ENCODE measurements around the gene S100G.
"Not testable (repeated sequence)": the region's sequence is repeated elsewhere in the genome, so short reads cannot be mapped to it uniquely, and the experiment has no call there.

The S100G gene

DNA sequence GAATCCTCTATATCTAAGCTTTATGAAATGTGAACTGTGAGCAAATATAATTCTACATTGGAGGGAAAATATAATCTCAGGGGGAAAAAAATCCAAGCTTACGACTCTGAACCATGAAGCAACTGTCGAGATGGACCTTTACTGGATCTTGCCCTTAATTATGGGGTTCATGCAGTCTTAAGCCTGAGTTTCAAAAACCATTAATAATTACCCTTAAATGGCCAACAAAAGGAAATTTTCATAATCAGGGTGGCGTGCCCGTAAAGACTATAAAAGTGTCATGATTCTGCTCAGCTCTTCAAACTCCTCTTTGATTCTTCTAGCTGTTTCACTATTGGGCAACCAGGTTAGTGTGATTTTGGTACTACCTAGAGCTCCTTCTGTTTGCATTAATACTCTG is at the start of gene S100G:
S100G (plus strand) TSS at position 301 of the 400 bp plus-strand sequence. CDS start 849 bp downstream, outside the sequence.
- no peak for DNase-seq

- no peak for DNase-seq
These were observed 48.1 kb upstream of the S100G start for GRCh38 chrX:16601885-16602284.

GRCh38 chrX:16603235-16603634 is 46.7 kb upstream of the S100G start:
- not testable (repeated sequence) for DNase-seq

DNA sequence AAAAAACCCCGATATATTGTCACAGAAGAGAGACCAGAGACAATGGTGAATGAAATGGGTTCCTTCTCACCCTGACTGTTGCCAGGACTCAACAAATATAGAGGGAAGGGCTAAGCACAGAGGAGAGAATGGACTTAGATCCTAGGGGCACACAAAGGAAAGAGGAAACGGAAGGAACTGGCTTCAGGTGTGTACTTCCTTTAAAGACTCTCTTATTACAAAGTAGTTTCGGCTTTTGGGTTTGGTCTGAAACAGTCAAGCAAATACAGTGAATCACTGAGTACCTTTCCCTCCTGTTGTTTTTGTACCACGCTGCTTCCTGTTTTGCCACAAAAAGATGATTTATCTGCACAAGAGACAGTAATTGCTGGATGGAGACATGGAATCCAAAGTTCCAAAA is 46.1 kb upstream of the S100G start:
- no peak for DNase-seq

DNA sequence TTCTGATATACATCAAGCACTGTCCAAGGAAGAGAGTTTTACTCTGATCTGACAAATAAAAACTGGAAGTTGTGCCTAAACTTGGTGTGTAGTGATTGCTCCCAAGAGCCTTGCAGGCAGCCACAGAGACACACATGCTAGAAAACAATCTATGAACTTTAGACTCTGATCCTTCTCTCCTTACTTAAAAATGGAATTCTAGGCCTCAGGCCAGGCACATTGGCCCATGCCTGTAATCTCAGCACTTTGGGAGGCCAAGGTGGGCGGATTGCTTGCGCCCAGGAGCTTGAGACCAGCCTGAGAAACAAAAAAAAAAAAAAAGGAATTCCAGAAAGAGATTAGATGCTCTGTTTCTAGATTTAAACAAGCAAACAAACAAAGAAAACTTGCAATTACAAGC is 45.6 kb upstream of the S100G start:
- DNase-seq = no peak

- DNase-seq = no peak
These were observed 43.7 kb upstream of the S100G start for GRCh38 chrX:16606142-16606720.

DNA sequence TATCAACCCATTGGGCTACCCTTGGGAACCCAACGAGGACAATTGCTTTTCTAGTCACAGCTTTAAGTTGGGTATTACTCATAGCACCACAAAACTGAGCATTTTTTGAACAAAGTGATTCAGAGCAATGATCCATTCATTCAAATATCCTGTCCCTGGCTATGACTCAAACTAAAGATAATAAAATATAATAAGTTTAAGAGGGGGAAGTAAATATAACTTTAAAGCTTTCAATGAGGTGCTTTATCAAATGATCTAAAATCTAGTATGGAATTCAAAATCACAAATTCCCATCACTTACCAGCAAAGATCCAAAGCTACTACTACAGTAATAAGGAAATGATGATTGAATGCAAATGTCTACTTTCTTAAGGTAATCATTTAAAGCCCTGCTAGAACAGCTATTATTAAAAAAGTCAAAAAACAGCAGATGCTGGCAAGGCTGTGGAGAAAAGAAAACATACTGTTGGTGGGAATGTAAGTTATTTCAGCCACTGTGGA is 39.8 kb upstream of the S100G start:
- DNase-seq = no peak

DNA sequence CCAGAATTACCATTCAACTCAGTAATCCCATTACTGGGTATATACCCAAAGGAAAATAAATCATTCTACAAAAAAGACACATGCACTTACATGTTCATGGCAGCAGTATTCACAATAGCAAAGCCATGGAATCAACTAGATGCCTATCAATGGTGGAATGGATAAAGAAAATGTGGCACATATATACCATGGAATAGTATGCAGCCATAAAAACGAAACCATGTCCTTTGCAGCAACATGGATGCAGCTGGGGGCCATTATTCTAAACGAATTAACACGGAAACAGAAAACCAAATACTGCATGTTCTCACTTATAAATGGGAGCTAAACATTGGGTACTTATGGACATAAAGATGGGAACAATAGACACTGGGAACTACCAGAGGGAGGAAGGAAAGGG is 39.3 kb upstream of the S100G start:
- DNase-seq = not testable (repeated sequence)

DNA sequence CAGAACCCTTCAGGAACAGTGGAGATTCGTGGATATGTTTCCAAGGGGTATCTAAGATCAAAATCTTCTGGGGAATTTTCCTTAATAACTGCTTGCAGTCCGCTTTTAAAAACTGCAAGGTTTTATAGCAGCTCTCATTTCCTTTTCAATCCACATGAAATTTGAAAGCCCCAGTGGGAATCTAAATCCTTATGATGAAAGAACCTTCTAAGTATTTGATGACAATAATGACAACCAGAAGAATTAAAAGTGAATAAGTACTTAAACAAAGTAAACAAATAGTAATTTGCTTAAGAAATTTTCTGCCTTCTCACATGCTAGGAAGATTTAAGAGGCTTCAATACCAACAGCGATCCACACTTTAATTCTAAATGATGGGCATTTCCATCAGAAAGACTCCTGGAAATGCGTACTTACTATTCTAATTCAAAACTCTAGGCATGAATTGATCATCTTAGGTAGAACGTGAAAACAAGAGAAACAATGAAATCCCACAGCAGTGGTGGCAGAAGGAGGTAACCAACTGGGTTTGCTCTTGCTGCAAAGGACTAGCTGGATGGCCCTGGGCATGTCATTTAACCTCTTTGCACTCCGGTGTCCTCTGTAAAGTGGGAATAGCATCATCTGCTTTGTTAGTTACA is 37.6 kb upstream of the S100G start:
- DNase-seq = no peak

GRCh38 chrX:16617382-16617781 is 32.6 kb upstream of the S100G start:
- DNase-seq = no peak

DNA sequence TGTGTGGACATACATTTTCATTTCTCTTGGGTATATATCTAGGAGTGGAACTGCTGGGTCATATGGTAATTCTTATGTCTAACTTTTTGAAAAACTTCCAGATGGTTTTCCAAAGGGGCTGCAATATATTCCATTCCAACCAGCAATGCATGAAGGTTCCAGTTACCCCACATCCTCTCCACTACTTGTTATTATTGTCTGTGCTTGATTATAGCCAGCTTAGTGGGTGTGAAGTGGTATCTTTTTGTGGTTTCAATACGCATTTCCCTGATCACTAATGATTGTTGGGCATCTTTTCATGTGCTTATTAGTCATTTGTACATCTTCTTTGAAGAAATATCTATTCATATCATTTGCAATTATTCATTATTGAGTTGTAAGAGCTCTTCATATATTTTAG is 31.5 kb upstream of the S100G start:
- DNase-seq = no peak

GRCh38 chrX:16619024-16619423 is 30.9 kb upstream of the S100G start:
- DNase-seq = no peak

GRCh38 chrX:16628511-16628910 is 21.4 kb upstream of the S100G start:
- not testable (repeated sequence) for DNase-seq

DNA sequence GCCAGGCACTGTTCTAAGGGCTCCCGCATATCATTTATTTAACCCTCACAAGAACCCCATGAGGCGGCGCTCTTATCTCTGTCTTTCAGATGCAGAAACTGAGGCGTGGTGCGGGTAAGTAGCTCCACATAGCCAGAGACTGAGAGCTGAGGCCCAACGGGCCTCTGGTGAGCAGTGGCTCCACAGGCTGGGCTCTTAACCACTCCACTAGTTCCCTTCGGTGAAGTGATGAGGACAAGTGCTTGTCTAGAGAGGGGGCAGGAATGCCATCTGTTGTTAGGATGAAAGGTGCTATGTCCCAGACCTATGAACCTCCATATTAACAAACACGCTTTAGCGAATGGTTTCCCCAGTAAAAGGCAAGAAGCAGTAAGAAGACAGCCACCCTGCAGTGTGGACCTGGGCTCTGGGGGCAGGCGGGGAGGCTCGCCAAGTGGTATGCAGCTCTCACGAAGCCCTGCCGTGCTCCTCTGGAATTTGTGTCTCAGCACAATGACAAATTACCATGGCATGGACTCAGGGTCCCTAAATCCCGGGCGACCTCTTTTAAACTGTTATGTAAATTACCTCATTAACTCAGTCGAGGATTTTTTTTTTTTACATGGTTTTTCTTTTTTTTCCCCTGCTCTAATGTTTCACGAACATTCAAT is 20.9 kb upstream of the S100G start:
- DNase-seq = no peak

DNA sequence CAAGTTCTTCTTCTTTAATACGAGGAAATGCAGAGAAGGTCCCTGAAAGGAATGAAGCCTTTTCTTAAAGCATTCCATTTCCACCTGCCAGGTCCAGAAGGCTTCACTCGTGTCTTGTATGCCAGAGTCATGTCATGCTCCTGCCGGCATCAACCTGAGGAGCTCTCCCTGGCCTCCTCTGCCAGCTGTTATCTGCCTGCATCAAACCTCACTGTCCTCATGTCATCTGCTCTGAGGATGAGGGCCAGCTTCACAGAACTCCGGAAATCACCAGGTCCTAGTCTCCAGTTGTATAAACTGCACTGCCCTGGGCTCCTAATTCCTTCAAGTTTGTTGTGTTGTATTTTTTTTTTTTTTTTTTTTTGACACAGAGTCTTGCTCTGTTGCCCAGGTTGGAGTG is 20.0 kb upstream of the S100G start:
- DNase-seq = no peak

GRCh38 chrX:16633754-16634153 is 16.2 kb upstream of the S100G start:
- DNase-seq = no peak

- no peak for DNase-seq
These were observed 14.9 kb upstream of the S100G start for GRCh38 chrX:16635040-16635439.

DNA sequence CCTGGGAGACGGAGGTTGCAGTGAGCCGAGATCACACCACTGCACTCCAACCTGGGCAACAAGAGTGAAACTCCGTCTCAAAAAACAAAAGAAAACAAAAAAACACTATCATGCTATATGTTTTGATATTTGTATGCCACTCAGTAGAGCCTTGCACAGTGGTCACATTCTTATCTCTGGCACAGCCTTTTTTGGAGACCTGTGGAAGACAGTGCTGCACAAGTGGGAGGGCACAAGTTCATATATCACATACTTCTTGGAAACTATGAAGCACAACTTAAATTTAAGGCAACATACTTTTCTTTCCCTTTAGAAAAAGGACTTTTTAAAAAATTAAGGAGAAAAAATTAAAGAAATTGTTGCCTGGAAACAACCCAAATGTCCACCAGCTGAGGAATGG is 14.4 kb upstream of the S100G start:
- no peak for DNase-seq

- DNase-seq = no peak
These were observed 11.4 kb upstream of the S100G start for GRCh38 chrX:16638533-16638932.

GRCh38 chrX:16639966-16640365 is 10.0 kb upstream of the S100G start:
- no peak for DNase-seq

- DNase-seq = no peak
These were observed 9.1 kb upstream of the S100G start for GRCh38 chrX:16640823-16641222.

DNA sequence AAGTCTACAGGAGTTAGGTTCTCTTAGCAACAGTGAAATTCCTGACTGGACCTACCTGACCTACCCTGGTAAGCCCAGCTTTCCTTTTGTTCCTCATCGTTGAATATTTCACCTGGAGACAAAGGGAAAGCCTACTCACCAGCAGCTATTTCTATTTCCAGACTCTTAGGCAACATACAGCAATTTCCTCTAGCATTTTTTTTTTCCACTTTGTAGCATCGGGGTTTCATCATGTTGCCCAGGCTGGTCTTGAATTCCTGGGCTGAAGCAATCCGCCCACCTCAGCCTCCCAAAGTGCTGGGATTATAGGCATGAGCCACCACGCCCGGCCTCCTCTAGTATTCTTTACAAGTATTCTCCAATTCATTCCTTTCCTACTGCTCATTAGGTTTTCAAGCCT is 6.8 kb upstream of the S100G start:
- DNase-seq = no peak

- DNase-seq = no peak
These were observed 3.4 kb upstream of the S100G start for GRCh38 chrX:16646366-16647138.

Data from activated CD4-positive, alpha-beta T cell treated with anti-CD3 and anti-CD28 coated beads for 4 hours (primary cell).